NCI-H2107 treated with DMSO at 0.1 percent for 48 hours (cell line): ENCODE data around the gene KBTBD7.
"Not testable (repeated sequence)": the region's sequence is repeated elsewhere in the genome, so short reads cannot be mapped to it uniquely, and the experiment has no call there.

Experiments used
- DNase-seq: peaks from one replicate; lab custom pipeline; 2025; ENCODE audit not compliant: unreplicated experiment; lab: John Stamatoyannopoulos, UW

KBTBD7 gene

DNA sequence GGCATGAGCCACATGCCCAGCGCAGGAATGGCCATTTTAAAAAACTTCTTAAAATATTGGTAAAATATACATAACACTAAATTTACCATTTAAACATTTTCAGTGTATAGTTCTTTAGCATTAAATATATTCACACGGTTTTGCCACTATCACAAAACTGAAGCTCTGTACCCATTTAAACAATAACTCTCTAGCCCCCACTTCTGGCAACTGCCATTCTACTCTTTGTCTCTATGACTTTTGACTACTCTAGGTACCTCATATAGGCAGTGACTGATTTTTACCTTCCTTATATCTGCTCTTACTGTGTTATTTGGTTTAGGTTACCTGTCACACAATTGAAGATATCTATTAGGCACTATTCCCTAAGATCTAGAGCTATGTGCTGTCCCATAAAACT lies 2.3 kb upstream of the KBTBD7 start:
- DNase-seq = no peak

DNA sequence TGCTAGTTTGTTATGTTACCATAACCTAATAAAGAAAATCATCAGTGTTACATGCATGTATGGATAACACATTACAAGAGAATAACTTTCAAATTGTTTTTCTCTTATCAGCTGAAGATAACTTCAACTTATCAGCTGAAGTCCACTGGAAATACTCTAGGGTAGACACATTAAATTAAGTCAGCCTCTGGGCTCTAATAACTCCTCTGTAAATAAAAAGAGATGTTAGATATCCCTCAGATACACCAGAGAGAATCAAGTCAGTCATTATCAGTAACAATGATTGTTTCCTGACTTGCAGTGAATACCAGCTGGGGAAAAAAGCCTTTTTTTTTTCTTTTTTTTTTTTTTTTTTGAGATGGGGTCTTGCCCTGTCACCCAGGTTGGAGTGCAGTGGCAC lies 1.6 kb upstream of the KBTBD7 start:
- DNase-seq = no peak

DNA sequence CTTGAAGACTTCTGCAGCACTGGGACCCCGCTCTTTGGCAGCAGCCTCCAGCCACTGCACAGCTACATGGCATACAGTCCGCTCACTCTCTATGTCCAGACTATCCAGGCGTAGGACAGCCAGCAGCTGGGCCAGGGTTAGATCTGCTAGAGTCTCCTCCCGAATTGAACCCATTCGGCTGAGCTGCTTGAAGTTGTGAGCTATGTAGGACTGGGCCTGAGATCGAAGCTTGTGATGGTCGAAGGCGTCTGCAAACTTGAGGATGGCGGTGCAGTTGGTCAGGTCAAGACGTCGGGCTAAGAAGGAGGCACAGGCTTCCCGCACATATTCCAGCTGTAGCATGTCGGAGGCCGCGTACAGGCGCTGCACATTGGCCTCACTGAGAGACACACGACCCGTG lies 900 bp downstream of the KBTBD7 start:
- no peak for DNase-seq

DNA sequence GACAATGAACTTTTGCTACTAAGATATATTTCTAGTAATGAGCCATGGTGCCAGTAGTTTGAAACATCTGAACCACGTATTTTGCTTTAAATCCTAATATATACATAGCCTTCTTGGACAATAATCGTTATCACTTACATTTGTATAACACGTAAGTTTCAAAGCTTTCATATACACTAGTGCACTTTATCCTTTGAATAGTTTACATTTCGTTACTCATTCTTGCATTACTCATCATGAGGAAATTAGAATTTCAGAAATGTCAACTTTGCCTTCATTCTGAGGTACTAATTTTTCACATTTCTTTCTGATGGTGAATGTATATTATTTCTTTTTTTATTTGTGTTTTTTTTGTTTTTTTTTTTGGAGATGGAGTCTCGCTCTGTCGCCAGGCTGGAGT lies 5.8 kb downstream of the KBTBD7 start:
- DNase-seq = no peak

DNA sequence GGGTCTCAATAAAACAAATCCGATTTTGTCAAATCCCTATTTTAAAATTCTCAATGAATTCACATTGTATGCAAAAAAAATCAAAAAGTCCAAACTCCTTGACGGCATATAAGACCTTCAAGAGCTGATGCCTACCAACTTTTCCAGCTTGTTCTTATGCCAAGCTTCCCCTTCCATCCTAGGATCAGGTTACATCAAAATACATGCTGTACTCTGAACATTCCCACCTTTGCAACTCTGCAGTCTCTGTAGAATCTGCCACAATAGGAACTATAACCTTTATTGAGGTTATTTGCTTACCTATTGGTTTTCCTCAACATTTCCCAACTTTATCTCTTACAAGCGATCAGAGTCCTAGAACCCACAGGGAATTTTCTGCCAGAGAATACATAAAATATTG lies 7.9 kb downstream of the KBTBD7 start:
- DNase-seq = no peak

DNA sequence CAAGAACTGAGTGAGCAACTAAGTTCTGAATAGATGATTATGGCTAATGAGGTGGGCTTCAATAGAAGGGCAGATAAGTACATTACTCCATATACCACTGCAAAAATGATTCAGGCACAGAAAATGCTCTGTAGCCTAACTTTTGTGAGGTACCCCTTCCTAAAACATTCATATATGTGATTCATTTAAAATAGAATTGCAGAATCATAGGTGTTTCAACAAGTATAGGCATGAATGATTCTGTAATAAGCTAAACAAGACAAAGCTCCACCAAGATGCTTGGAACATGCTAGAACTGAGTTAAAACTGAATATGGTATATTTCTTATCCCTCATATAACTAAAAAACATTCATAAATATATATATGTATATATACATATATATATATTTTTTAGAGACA lies 12.1 kb downstream of the KBTBD7 start:
- DNase-seq = no peak

DNA sequence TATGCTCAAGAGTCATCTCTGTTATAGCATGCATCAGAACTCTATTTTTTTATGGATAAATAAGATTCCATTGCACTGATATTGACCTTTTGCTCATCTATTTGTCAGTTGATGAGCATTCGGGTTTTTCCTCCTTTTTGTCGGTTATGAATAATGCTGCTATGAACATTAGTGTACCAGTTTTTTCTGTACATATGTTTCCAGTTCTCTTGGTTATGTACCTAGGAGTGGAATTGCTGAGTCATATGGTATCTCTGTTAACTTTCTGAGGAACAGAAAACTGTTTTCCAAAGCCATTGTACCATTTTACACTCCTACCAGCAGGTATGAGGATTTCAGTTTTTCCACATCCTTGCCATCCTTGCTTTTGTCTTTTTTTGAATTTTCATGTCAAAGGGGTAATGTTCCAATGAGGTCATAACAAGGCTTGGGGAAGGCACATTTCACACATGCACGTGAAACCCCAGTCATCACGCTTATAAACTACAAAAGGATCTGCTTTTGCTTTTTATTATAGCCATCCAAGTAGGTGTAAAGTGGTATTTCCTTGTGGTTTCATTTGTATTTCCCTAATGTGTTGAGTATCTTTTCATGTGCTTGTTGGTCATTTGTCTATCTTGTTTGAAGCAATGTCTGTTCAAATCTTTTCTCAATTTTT lies 14.6 kb downstream of the KBTBD7 start:
- DNase-seq = no peak

DNA sequence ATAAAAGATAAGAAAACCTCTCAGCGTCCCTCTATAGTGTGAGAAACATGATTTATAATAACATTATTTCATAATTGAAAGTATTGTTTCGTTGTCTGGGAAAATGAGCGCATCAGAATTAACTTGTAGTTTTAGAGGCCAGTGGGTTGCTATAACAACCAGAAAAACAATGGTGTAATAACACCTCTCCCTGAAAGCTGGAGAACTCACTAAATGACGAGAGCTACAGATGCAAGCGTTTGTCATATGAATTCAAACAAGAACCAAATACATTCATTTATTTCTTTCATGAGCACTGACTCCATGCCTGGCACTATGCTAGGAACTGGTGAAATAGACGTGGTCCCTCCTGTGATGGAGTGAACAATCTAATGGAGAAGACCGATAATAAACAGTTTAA lies 16.3 kb downstream of the KBTBD7 start:
- DNase-seq = no peak

DNA sequence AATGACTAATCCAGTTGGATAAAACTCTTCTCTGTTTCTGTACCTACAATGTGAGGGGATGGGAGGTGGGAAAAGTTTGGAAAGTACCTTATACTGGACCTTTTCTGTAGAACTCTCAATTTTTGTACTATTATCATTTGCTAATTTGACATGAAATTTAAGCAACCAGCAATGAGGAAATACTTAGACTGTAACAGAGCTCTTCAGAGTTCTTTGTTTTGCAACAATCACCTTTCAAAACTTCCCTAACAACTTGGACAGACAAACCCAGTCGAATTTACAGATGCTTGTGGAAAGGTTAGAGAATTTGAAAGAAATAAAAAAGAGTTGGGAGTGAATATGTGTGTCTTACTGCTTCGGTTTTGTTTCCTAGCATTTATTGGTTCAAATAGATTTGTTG lies 16.8 kb downstream of the KBTBD7 start:
- DNase-seq = no peak

DNA sequence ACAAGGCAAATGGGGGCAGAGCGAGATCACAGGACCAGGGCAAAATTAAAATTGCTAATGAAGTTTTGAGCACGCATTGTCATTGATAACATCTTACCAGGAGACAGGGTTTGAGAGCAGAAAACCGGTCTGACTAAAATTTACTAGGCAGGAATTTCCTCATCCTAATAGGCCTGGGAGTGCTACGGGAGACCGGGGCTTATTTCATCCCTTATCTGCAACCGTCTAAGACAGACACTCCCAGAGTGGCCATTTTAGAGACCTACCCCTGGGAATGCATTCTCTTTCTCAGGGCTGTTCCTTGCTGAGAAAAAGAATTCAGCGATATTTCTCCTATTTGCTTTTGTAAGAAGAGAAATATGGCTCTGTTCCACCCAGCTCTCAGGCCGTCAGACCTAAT lies 18.8 kb downstream of the KBTBD7 start:
- not testable (repeated sequence) for DNase-seq

DNA sequence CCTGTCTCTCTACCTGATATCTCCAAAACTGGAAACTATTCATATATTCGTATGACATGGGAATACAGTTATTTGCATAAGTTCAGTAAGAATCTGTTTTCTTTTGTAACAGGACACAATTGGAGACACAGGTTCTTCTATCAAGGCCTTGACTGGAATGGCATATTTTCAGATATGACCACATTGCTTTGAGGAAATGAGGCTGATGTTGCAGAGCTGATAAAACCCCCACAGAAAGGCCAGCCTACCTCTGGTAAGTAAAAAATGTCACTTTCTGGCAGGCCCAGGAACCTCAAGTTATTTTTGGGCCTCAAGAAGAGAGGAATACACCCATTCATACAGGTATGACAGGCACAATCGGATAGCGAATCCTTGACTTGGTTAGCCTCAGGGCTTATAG lies 32.2 kb downstream of the KBTBD7 start:
- no peak for DNase-seq

DNA sequence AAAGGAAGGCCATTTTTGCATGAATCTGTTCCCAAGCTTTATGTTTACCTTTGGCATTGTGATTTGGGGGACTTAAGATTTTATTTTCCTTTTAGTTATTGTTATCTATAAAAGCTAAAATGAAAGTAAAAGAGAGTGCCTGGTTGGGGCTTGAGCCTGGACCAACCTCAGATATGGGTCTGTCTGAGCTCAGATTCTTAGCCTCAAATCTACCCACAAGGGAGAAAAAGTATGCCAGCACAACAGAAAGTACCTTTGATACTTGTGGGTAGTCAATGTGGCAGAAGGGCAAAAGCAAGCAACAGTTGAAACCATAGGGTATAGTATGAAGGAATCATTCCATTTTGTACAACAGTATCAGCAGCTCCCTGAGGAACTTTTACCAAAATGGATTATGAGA lies 35.2 kb downstream of the KBTBD7 start:
- DNase-seq = no peak

DNA sequence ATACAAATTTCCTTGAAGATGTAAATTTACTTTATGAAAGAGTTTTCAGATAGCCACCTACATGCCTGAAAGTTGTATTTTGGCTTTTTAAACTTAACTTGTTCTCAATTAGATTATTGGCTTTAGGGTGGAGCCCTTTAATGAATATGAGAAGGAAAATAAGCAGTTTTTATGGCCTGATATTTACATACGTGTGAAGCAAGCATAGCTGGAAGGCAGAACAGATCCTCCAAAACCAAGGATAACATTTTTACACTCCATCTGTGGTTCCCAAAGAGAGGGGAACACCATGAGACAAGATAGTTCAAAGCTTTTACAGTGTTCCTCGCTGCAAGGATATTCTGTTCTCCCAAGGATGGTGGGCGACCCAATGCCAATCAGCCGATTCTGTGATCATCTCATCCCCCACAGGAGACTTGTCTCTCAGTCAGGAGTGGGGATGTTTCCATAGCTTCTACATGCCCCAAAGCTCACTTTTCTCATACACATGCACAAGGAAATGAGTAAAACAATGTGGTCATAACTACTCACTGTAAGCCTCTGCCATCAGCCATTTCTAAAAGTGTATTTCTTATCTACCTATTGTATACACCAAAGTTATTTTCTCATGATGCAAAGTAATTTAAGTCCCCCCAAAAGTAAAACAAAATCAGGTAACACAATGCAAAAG lies 37.2 kb downstream of the KBTBD7 start:
- DNase-seq = no peak

DNA sequence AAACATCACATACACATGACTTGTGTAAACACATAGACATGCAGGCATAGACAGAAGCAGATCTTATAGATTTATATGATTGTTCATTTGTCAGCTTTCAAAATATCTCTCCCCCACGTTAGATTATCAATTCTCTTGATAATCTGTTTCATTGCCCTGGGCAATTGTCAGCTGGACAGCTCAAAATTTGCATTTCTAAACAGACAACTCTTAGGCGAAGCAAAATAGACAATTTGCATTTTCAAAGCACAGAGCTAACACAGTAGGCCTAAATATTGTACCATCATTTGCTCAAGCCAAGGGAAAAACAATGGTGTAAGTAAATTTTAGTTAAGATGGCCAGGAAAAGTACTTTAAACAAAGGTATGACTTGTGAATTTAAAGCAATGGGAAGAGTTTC lies 37.7 kb downstream of the KBTBD7 start:
- DNase-seq = no peak

DNA sequence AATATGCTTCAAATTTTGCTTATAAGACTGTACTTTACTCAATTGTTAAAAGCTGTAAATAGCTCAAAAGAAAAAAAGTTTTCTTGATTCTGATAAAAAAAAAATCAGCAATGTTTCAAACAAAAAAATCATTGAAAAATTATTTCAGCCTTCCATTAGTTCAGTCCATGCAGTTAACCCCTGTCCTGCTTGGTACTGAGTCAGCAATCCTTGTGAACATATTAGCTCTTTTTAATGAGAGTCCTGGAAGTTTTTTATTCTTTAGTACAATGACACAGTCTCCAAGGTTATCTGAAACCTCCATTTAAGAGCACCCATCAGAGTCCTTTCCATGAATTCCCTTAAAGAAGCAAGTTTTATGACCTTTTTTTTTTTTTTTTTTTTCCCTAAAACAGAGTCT lies 40.3 kb downstream of the KBTBD7 start:
- DNase-seq = no peak

DNA sequence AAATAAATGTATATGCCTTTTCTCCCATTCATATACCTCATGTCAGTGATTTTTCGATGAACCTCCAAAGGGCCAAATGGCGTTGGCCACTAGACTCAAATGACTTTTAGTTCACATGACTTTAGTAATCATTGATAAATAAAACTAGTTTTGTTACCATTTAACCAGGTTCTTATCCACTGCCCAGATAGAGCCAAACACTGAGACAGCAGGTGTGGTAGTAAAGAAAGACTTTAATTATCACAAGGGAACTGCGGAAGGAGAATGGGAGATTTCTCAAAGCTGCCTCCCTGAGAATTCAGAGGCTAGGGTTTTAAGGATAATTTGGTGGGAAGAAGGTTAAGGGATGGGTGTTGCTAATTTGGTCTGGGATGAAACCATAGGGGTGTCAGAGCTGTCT lies 42.4 kb downstream of the KBTBD7 start:
- no peak for DNase-seq

DNA sequence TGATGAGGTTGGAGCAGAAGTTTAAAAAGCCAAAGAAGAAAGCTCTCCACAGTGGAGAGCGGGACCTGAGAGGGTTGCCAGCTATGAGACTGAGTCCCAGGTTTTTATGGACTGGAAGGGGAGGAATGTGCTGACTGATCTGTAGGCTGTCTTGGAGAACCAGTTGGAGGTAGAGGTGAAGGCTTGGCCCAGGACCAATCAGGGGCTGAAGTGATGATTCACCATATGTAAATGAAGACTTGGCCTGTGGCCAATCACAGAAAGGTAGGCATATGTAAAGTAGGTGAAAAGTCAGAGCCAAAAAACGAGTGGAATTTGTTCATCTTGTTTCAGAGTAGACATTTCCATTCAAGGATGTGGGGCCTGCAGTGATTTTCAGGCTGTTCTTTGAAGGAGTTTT lies 44.3 kb downstream of the KBTBD7 start:
- DNase-seq = no peak

DNA sequence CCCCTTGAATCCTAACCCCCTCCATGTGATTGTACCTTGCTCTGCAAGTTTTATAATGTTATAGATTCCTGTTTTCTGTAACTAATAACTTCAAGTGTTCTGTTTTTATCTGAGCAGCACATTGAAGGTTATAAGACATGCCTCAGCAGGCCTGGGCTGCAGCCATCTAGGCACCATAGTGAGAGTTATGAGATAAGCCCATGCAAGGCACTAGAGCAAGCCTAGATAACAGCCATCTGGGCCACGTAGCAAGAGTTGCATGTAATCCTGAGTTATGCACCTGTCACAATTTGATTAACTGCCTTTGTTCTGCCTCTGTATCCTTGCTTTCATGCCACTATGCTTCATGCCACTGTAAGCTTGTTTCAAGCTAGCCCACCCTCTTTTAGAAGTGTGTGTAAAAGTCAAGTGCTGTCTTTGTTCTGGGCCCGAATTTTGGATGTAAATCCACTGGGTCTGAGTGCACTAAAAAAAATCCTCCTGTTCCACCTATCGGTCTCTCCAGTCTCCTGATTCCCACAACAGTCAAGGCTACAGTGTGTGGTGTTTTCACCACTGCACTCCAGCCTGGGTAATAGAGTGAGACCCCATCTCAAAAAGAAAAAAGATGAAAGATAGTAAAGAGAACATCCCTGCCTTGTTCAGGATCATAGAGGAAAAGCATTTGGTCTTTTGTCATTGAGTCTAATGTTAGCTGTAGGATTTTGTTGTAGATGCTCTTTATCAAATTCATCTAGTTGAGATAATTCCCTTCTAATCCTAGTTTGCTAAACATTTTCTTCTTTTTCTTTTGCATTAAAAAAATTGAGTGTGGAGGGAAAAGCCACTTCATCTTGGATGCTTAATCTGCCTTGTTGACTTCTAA lies 45.7 kb downstream of the KBTBD7 start:
- DNase-seq = no peak

DNA sequence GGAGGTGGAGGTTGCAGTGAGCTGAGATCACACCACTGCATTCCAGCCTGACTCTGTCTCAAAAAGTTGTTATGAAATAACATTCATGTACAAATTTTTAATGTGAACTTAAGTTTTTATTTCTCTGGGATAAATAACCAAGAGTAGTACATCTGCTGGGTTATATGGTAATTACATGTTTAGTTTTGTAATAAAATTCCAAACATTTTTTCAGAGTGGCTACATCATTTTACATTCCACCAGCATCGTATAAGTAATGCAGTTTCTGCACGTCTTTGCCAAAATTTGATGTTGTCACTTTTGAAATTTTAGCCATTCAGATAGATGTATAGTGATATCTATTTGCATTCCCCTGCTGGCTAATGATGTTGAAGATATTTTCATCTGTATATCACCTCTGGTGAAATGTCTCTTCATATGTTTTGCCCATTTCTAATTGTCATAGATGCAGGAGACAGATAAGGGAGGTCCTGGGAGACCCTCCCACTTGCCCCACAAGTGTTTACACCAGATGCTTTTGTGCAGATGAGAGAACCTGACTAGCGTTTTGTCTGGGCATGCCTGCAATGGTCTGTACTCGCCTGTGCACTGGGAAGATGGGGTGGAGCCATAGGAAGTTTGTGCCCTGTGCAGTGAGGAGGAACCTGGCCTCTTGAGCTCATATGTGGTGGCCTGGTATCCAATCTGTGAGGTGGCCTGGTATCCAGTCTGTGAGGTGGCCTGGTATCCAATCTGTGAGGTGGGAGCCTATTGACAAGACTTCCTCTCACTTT lies 49.0 kb downstream of the KBTBD7 start:
- DNase-seq = no peak

DNA sequence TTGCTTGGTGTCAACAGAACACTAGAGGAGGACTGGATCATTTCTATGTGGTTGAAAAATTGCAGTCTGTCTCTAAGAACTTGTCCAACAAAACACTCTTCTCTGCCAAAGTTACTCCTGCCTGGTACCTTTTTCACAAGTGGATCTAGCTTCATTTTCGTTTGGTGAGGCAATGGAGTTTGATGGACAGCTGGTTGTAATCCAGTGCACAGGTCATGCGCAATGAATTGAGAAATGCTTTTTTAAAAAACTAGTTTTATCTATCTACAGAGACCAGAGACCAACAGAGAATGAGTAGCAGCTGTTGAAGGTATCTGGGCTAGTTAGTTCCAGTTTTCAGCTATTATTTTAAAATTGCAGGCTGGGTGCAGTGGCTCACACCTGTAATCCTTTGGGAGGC lies 49.8 kb downstream of the KBTBD7 start:
- no peak for DNase-seq
